PC-3 (cell line): Measurements from ENCODE around the gene APOBR. TPM values are rescaled to one million over a fixed set of nuclear protein-coding genes. Genes with fewer than 3 reads are reported as not detected.
A peak's percentile ranks its signal among the peaks of the same experiment; 100 is the strongest.

Experiments
- ATAC-seq: fragments of 200-7000 bp; cut with Tn5 transposase; 2 replicates; pipeline ENCODE4 v1.9.1; 2020; ENCODE audit warnings: mild to moderate bottlenecking, moderate library complexity
- BruUV-seq: library from RNA; stranded (reverse); fragments of 400-500 nt; replicated peaks from 2 replicates; lab custom pipeline; 2021; lab: Mats Ljungman, UMichigan
- CTCF ChIA-PET: fragments of 300-600 bp; sonication (Branson Sonifier 250); formaldehyde crosslinking; loops from one replicate; lab custom pipeline; 2022; ENCODE audit warnings: antibody characterized with exemption; lab: Charles Lee
- POLR2A ChIA-PET: fragments of 300-600 bp; sonication (Branson Sonifier 250); formaldehyde crosslinking; loops from one replicate; lab custom pipeline; 2022; ENCODE audit warnings: antibody characterized with exemption; ENCODE audit not compliant: unreplicated experiment; lab: Charles Lee
- DNase-seq: peaks from one replicate; pipeline ENCODE4 v3.0.0-alpha.2; 2015
- H2AFZ ChIP-seq: fragments of 300-600 bp; sonication (generic); 2 replicates; pipeline ENCODE4 v1.6.0; 2016; ENCODE audit warnings: antibody characterized with exemption, low read length
- H3F3A ChIP-seq: fragments of 300-600 bp; sonication (generic); one replicate; pipeline ENCODE4 v1.6.0; 2017; ENCODE audit warnings: antibody characterized with exemption, low read length, control low read depth, mild to moderate bottlenecking; ENCODE audit not compliant: unreplicated experiment
- H3K27ac ChIP-seq: fragments of 300-600 bp; sonication (generic); 2 replicates; pipeline ENCODE4 v1.5.1; 2016; ENCODE audit warnings: mild to moderate bottlenecking, low read length
- H3K27me3 ChIP-seq: fragments of 300-600 bp; sonication (generic); 2 replicates; pipeline ENCODE4 v1.6.1; 2016; ENCODE audit warnings: low read length, mixed read lengths
- H3K36me3 ChIP-seq: fragments of 300-600 bp; sonication (generic); 2 replicates; pipeline ENCODE4 v1.6.1; 2016; ENCODE audit warnings: low read depth, mixed run types, low read length, mixed read lengths
- H3K4me1 ChIP-seq: fragments of 300-600 bp; sonication (generic); 2 replicates; pipeline ENCODE4 v1.5.1; 2016; ENCODE audit warnings: low read length; ENCODE audit not compliant: insufficient read depth
- H3K4me2 ChIP-seq: fragments of 300-600 bp; sonication (generic); 2 replicates; pipeline ENCODE4 v1.6.0; 2016; ENCODE audit warnings: low read length
- H3K4me3 ChIP-seq: fragments of 300-600 bp; sonication (generic); 2 replicates; pipeline ENCODE4 v1.5.1; 2016; ENCODE audit warnings: mild to moderate bottlenecking, low read length, mixed read lengths
- H3K79me2 ChIP-seq: fragments of 300-600 bp; sonication (generic); 2 replicates; pipeline ENCODE4 v1.6.1; 2017; ENCODE audit warnings: low read length, mixed read lengths
- H3K9ac ChIP-seq: fragments of 300-600 bp; sonication (generic); 2 replicates; pipeline ENCODE4 v1.6.0; 2016; ENCODE audit warnings: mild to moderate bottlenecking, low read length
- H3K9me2 ChIP-seq: fragments of 300-600 bp; sonication (generic); replicated peaks from 2 replicates; pipeline ENCODE4 v1.6.1; 2016; ENCODE audit warnings: mixed run types, low read length, mixed read lengths
- H3K9me3 ChIP-seq: fragments of 300-600 bp; sonication (generic); 2 replicates; pipeline ENCODE4 v1.6.1; 2016; ENCODE audit warnings: low read length, mixed read lengths
- H4K20me1 ChIP-seq: fragments of 300-600 bp; sonication (generic); 2 replicates; pipeline ENCODE4 v1.6.1; 2016; ENCODE audit warnings: low read length, mixed read lengths
- EZH2 ChIP-seq: fragments of 300-600 bp; sonication (generic); IDR thresholded peaks from one replicate; pipeline ENCODE4 v1.6.1; 2017; ENCODE audit warnings: antibody characterized with exemption, mild to moderate bottlenecking, low read length; ENCODE audit not compliant: unreplicated experiment
- EZH2phosphoT487 ChIP-seq: fragments of 300-600 bp; sonication (generic); IDR thresholded peaks from 2 replicates; pipeline ENCODE4 v1.6.1; 2018; ENCODE audit warnings: mild to moderate bottlenecking, antibody characterized with exemption, low read length, borderline replicate concordance
- intact Hi-C: fragments of 100-400 bp; cut with micrococcal nuclease; formaldehyde crosslinking; loops from 2 replicates; pipeline ENCODE4 v1.9.0; 2023
- total RNA-seq: library from RNA; depleted of rRNA; stranded (reverse); fragments of >200 nt; gene quantifications from 2 replicates; pipeline ENCODE4 v1.2.3, GENCODE V29; 2014
- TF ChIP-seq, protein P1 (sequence below): fragments of 300-600 bp; sonication (generic); conservative IDR thresholded peaks from 2 replicates; pipeline ENCODE4 v1.5.1; 2017; ENCODE audit warnings: antibody characterized with exemption, low read depth, mild to moderate bottlenecking, low read length

The APOBR gene
- total RNA-seq, 1 experiment from 2014 or later, result 0.04 TPM

DNA sequence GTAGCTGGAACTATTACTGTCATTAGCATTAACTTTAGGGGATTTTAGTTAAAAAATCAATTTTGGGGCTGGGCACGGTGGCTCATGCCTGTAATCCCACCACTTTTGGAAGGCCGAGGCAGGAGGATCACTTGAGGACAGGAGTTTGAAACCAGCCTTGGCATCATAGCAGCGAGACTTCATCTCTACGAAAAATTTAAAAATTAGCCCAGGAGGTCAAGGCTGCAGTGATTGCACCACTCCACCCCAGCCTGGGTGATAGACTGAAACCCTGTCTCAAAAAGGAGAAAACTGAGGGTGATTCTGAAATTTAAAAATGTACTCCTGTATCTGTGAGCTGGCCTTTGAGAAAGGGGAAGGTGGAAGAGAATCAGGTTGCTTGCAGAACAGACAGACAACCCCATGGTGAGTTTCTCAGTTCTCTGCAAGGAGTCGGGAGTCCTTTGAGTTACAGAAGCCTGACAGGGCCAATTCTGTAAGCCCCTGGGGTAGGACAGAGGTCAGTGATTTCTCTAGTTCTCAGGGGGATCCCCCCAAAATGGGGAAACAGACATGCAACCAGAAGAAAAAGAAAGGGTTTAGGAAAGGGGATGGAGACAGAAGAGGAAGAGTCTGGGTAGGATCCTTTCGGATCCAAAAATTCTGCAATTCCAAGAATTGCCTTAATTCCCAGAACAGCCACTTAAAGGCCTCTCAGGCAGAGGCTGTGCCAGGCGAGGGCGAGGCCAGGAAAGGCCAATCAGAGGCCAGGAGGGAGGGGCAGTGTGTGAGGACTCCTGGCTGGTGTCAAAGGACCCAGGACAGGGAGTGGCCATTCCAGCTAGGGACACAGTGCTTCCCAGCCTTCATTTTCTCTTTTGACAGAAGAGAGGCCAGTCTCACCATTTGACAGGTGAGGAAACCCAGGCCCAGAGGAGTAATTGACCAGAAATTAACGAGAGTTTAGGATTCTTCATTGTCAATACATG is 37.6 kb downstream of the APOBR start:
- Histone ChIP-seq H3K4me2 (no peak overlapping the region), H3K36me3 (no peaks in the 10 kb centered on the region), H3K9me3 (no peaks in the 10 kb centered on the region), H2AFZ (no peak overlapping the region), H3K4me3 (no peak overlapping the region), H3K27ac (no peak overlapping the region), H3F3A (no peaks in the 10 kb centered on the region), H3K9me2 (no peaks in the 10 kb centered on the region), H4K20me1 (no peaks in the 10 kb centered on the region), H3K4me1 (no peaks in the 10 kb centered on the region), H3K27me3 (no peaks in the 10 kb centered on the region), H3K9ac (no peak overlapping the region), H3K79me2 (no peaks in the 10 kb centered on the region)
- TF ChIP-seq EZH2phosphoT487 (no peak), EZH2 (no peak)
- TF ChIP-seq, protein P1, sequence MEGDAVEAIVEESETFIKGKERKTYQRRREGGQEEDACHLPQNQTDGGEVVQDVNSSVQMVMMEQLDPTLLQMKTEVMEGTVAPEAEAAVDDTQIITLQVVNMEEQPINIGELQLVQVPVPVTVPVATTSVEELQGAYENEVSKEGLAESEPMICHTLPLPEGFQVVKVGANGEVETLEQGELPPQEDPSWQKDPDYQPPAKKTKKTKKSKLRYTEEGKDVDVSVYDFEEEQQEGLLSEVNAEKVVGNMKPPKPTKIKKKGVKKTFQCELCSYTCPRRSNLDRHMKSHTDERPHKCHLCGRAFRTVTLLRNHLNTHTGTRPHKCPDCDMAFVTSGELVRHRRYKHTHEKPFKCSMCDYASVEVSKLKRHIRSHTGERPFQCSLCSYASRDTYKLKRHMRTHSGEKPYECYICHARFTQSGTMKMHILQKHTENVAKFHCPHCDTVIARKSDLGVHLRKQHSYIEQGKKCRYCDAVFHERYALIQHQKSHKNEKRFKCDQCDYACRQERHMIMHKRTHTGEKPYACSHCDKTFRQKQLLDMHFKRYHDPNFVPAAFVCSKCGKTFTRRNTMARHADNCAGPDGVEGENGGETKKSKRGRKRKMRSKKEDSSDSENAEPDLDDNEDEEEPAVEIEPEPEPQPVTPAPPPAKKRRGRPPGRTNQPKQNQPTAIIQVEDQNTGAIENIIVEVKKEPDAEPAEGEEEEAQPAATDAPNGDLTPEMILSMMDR, result no peak
- ATAC-seq (peak; percentile 71), DNase-seq (no peak)
- BruUV-seq, result no TSS peak
- intact Hi-C loops, result no loop called here
- CTCF ChIA-PET, result no interaction called here
- POLR2A ChIA-PET, result no interaction called here

DNA sequence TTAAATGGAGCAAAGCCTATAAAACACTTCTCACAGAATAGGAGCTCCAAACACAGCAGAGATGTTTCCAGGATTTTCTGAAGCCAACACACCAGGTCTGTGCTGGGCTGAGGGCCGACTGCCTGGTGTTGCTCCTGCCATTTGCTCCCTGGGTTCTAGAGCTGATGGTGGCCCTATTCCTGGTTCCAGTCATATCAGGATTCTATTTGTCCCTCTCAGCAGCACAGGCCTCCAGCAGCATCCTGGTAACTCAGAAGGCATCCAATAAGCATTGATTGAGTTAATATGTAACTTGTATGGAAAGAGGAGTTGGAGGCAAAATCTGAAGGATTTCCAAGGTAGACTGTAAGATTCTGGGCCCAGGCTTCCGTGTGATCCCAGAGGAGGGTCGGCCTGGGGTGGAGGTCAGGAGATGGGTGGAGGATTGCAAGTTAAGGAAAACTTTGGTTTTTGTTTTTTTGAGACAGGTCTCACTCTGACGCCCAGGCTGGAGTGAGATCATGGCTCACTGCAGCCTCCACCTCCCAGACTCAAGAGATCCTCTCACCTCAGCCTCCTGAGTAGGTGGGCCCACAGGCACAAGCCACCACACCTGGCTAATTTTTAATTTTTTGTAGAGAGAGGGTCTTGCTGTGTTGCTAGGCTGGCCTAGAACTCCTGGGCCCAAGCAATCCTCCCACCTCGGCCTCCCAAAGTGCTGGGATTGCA is 38.7 kb downstream of the APOBR start:
- no peaks in the 10 kb centered on the region for H3F3A ChIP-seq
- H2AFZ ChIP-seq, result no peak overlapping the region
- H3K4me1 ChIP-seq, result peaks cover 3% of the 10 kb centered on the region
- ChIA-PET POLR2A (no interaction called here), CTCF (no interaction called here)
- no peak overlapping the region for H3K27ac ChIP-seq
- intact Hi-C loops, result no loop called here
- TF ChIP-seq, protein P1, result no peak
- TF ChIP-seq EZH2phosphoT487, result no peak
- TF ChIP-seq EZH2, result no peak
- H3K4me3 ChIP-seq, result no peak overlapping the region
- H3K4me2 ChIP-seq, result no peak overlapping the region
- no peaks in the 10 kb centered on the region for H3K9me3 ChIP-seq
- DNase-seq (no peak), ATAC-seq (no peak)
- no peaks in the 10 kb centered on the region for H4K20me1 ChIP-seq
- no peaks in the 10 kb centered on the region for H3K9me2 ChIP-seq
- peaks cover 4% of the 10 kb centered on the region; the same call in 1 of the 2 replicates for H3K79me2 ChIP-seq
- H3K36me3 ChIP-seq, result no peaks in the 10 kb centered on the region
- no peak overlapping the region for H3K9ac ChIP-seq
- no peaks in the 10 kb centered on the region for H3K27me3 ChIP-seq
- no TSS peak for BruUV-seq
